Ishikawa (cell line): Measurements from ENCODE around the gene ADAMTS12.

Experiments used
- CEBPB ChIP-seq: IDR thresholded peaks from 2 replicates; pipeline ENCODE4 v1.6.1; 2012
- CREB1 ChIP-seq: IDR thresholded peaks from 2 replicates; pipeline ENCODE4 v1.6.1; 2012; ENCODE audit warnings: low read depth
- EGR1 ChIP-seq: IDR thresholded peaks from 2 replicates; pipeline ENCODE4 v1.6.1; 2012
- EP300 ChIP-seq: IDR thresholded peaks from 2 replicates; pipeline ENCODE4 v1.6.1; 2012; ENCODE audit warnings: borderline replicate concordance
- FOXM1 ChIP-seq: IDR thresholded peaks from 2 replicates; pipeline ENCODE4 v1.6.1; 2012; ENCODE audit warnings: low read depth, borderline replicate concordance
- MAX ChIP-seq: IDR thresholded peaks from 2 replicates; pipeline ENCODE4 v1.6.1; 2012
- NFIC ChIP-seq: IDR thresholded peaks from 2 replicates; pipeline ENCODE4 v1.6.1; 2012
- RAD21 ChIP-seq: IDR thresholded peaks from 2 replicates; pipeline ENCODE4 v1.6.1; 2012; ENCODE audit warnings: low read depth
- TAF1 ChIP-seq: IDR thresholded peaks from 2 replicates; pipeline ENCODE4 v1.6.1; 2012; ENCODE audit warnings: low read depth, mild to moderate bottlenecking
- TCF12 ChIP-seq: IDR thresholded peaks from 2 replicates; pipeline ENCODE4 v1.6.1; 2012; ENCODE audit warnings: low read depth
- TEAD4 ChIP-seq: IDR thresholded peaks from 2 replicates; pipeline ENCODE4 v1.6.1; 2012
- USF1 ChIP-seq: IDR thresholded peaks from 2 replicates; pipeline ENCODE4 v1.6.1; 2012
- YY1 ChIP-seq: IDR thresholded peaks from 2 replicates; pipeline ENCODE4 v1.6.1; 2012; ENCODE audit warnings: low read depth
- ZBTB7A ChIP-seq: IDR thresholded peaks from 2 replicates; pipeline ENCODE4 v1.6.1; 2012; ENCODE audit warnings: low read depth
- TF ChIP-seq, protein P1 (sequence below): IDR thresholded peaks from 2 replicates; pipeline ENCODE4 v1.6.1; 2012; ENCODE audit warnings: low read depth, mild to moderate bottlenecking

The ADAMTS12 gene

GRCh38 chr5:33781286-33781685 is 110.5 kb downstream of the ADAMTS12 start:
- TF ChIP-seq EP300: no peak
- no peak for TF ChIP-seq CREB1
- TF ChIP-seq CEBPB: no peak
- no peak for TF ChIP-seq ZBTB7A
- no peak for TF ChIP-seq FOXM1
- TF ChIP-seq YY1: no peak
- no peak for TF ChIP-seq TCF12
- no peak for TF ChIP-seq TAF1
- TF ChIP-seq USF1: no peak
- TF ChIP-seq, protein P1, sequence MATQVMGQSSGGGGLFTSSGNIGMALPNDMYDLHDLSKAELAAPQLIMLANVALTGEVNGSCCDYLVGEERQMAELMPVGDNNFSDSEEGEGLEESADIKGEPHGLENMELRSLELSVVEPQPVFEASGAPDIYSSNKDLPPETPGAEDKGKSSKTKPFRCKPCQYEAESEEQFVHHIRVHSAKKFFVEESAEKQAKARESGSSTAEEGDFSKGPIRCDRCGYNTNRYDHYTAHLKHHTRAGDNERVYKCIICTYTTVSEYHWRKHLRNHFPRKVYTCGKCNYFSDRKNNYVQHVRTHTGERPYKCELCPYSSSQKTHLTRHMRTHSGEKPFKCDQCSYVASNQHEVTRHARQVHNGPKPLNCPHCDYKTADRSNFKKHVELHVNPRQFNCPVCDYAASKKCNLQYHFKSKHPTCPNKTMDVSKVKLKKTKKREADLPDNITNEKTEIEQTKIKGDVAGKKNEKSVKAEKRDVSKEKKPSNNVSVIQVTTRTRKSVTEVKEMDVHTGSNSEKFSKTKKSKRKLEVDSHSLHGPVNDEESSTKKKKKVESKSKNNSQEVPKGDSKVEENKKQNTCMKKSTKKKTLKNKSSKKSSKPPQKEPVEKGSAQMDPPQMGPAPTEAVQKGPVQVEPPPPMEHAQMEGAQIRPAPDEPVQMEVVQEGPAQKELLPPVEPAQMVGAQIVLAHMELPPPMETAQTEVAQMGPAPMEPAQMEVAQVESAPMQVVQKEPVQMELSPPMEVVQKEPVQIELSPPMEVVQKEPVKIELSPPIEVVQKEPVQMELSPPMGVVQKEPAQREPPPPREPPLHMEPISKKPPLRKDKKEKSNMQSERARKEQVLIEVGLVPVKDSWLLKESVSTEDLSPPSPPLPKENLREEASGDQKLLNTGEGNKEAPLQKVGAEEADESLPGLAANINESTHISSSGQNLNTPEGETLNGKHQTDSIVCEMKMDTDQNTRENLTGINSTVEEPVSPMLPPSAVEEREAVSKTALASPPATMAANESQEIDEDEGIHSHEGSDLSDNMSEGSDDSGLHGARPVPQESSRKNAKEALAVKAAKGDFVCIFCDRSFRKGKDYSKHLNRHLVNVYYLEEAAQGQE: no peak
- TF ChIP-seq EGR1: no peak
- no peak for TF ChIP-seq MAX
- TF ChIP-seq TEAD4: no peak
- TF ChIP-seq RAD21: no peak
- no peak for TF ChIP-seq NFIC

DNA sequence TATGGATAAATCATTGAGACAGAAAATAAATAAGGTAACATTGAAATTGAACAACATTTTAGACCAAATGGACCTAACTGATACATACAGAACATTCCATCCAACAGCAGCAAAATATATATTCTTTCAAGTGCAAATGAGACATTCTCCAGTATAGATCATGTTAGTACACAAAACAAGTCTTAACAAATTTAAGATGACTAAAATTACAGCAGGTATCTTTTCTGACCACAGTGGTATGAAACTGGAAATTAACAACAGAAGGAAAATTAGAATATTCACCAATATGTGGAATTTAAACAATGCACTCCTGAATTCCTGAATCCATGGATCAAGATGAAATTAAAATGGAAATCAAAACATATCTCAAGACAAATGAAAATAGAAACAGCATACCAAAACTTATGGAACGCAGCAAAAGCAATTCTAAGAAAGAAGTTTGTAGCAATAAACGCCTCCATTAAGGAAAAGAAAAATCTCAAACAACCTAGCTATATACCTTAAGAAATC is 115.6 kb downstream of the ADAMTS12 start:
- no peak for TF ChIP-seq YY1
- TF ChIP-seq RAD21: no peak
- no peak for TF ChIP-seq CEBPB
- no peak for TF ChIP-seq EGR1

DNA sequence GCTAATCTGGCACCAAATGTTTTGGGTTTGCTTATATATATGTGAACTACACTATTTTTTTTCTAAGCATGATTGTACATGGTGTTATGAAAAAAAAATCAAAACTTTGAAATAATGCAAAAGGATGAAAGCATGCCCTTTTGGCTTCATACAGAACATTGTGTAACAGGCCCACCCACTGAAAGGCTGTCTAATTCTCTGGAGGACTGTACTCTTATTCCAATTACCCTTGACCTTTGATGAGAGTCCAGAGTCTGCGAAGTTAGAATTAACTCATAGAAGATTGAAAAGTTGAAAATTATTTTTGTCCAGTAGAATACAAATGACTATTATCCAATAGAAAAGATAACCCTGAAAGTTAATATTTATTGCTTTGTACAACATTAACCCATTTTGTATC is 117.4 kb downstream of the ADAMTS12 start:
- TF ChIP-seq FOXM1 (no peak), ZBTB7A (no peak), MAX (no peak), CEBPB (no peak), CREB1 (no peak), YY1 (no peak), TCF12 (no peak), TEAD4 (no peak), EGR1 (no peak), RAD21 (no peak), EP300 (no peak), NFIC (no peak), USF1 (no peak), TAF1 (no peak)
- TF ChIP-seq, protein P1: no peak

GRCh38 chr5:33772380-33772897 is 119.4 kb downstream of the ADAMTS12 start:
- no peak for TF ChIP-seq NFIC
- TF ChIP-seq CEBPB: no peak
- no peak for TF ChIP-seq TEAD4
- no peak for TF ChIP-seq TAF1
- TF ChIP-seq, protein P1: no peak
- no peak for TF ChIP-seq RAD21
- TF ChIP-seq TCF12: no peak
- TF ChIP-seq YY1: no peak
- TF ChIP-seq FOXM1: no peak
- no peak for TF ChIP-seq EGR1
- TF ChIP-seq USF1: no peak
- no peak for TF ChIP-seq MAX
- no peak for TF ChIP-seq ZBTB7A
- TF ChIP-seq EP300: no peak
- no peak for TF ChIP-seq CREB1
